GM11168 (cell line): ENCODE measurements around the gene PVALEF.

ENCODE experiments used
- in situ Hi-C: fragments of 300-500 bp; cut with MboI; formaldehyde crosslinking; loops from one replicate; pipeline ENCODE4 v1.12.0; 2022; ENCODE audit warnings: low sequenced_read_pairs; ENCODE audit not compliant: unreplicated experiment

Gene PVALEF

GRCh38 chr17:81178136-81179091 lies 13.1 kb downstream of the PVALEF start:
- in situ Hi-C loops, result no loop called here

GRCh38 chr17:81179220-81179619 lies 13.9 kb downstream of the PVALEF start:
- in situ Hi-C loops, result no loop called here

- in situ Hi-C loops, result no loop called here
These were observed 14.6 kb downstream of the PVALEF start for GRCh38 chr17:81179861-81180260.

GRCh38 chr17:81180836-81181810 lies 15.8 kb downstream of the PVALEF start:
- in situ Hi-C loops, result no loop called here

- in situ Hi-C loops, result no loop called here
These were observed 16.5 kb downstream of the PVALEF start for GRCh38 chr17:81181811-81182185.

GRCh38 chr17:81182596-81182995 lies 17.3 kb downstream of the PVALEF start:
- in situ Hi-C loops, result no loop called here

GRCh38 chr17:81183316-81183715 lies 18.0 kb downstream of the PVALEF start:
- in situ Hi-C loops, result no loop called here

GRCh38 chr17:81183807-81184206 lies 18.5 kb downstream of the PVALEF start:
- in situ Hi-C loops, result no loop called here

GRCh38 chr17:81184555-81184954 lies 19.2 kb downstream of the PVALEF start:
- in situ Hi-C loops, result no loop called here

GRCh38 chr17:81186203-81186602 lies 20.9 kb downstream of the PVALEF start:
- in situ Hi-C loops, result no loop called here

- in situ Hi-C loops, result no loop called here
These were observed 21.8 kb downstream of the PVALEF start for GRCh38 chr17:81187120-81187519.

- in situ Hi-C loops, result no loop called here
These were observed 22.5 kb downstream of the PVALEF start for GRCh38 chr17:81187586-81188490.

- in situ Hi-C loops, result no loop called here
These were observed 23.2 kb downstream of the PVALEF start for GRCh38 chr17:81188491-81188840.

- in situ Hi-C loops, result no loop called here
These were observed 23.7 kb downstream of the PVALEF start for GRCh38 chr17:81189016-81189415.

GRCh38 chr17:81189670-81190530 lies 24.6 kb downstream of the PVALEF start:
- in situ Hi-C loops, result no loop called here

GRCh38 chr17:81190591-81190990 lies 25.3 kb downstream of the PVALEF start:
- in situ Hi-C loops, result no loop called here

- in situ Hi-C loops, result no loop called here
These were observed 25.8 kb downstream of the PVALEF start for GRCh38 chr17:81191116-81191515.

- in situ Hi-C loops, result no loop called here
These were observed 26.3 kb downstream of the PVALEF start for GRCh38 chr17:81191646-81192045.

GRCh38 chr17:81192386-81193050 lies 27.2 kb downstream of the PVALEF start:
- in situ Hi-C loops, result no loop called here
